CD4-positive, alpha-beta T cell treated with Interleukin-1 beta for 1 hour (primary cell): ENCODE data around the gene IGFBP5.

ENCODE experiments used
- DNase-seq, 2 donors: peaks; one replicate each; pipeline ENCODE4 v3.0.0-alpha.2; 2020 to 2022

Gene IGFBP5

GRCh38 chr2:216687111-216687510 is 8.2 kb downstream of the IGFBP5 start:
- DNase-seq, result no peak

- no peak for DNase-seq
Measured at GRCh38 chr2:216685327-216685875, 9.9 kb downstream of the IGFBP5 start.

- DNase-seq, result peak in 1 of 2 donors; percentile 56
Measured at GRCh38 chr2:216683846-216684245, 11.5 kb downstream of the IGFBP5 start.

- no peak for DNase-seq
Measured at GRCh38 chr2:216681683-216682082, 13.7 kb downstream of the IGFBP5 start.

DNA sequence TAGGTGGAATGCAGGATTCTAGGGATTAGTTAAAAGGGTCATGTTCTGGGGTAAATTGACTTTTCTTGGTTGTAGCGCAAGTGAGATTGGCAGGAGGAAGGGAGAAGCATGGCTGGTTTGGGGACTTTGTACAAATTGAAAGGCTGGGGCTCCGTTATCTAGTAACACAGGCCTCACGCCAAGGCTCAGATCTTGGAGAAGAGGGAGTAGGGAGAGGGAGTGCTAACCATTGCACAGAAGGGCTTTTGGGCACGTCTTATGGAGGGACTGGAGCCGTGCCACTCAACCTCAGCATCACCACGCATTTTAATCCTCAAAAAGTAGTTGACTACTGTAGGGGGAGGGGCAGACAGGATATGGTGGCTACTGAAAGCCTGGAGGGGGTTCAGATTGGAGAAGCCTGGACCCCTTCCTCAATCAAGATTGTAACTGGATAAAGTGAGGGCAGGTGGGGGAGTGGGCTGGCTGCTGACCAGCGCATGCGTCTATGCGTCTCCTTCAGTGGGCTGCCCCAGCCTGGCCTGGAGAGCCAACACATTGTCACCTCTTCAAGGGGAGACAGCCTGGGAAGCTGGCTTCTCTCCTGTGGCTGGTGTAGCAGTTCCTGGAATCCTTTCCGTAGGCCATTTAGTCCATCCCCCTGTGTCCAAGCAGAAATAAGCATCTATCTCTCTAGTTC is 14.3 kb downstream of the IGFBP5 start:
- no peak for DNase-seq

DNA sequence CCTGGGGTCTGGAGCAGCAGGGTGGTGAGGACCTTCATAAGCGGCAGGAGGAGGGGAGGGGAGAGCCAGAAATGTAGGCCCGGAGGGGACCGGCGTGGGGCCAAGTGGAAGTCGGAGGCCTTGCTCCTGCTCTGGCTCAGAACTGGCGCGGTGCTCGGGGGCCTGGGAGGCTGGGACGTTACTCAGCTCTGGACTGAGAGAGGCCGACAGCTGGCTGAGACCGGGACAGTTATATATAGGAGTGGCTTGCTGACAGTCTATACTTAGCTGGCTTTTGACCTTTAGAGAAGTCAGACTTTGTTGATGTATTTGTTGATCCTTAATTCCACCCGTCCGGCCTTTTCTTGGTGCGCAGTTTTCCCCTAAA is 15.7 kb downstream of the IGFBP5 start:
- DNase-seq, result no peak

- DNase-seq, result no peak
Measured at GRCh38 chr2:216678813-216679657, 16.3 kb downstream of the IGFBP5 start.

- DNase-seq, result no peak
Measured at GRCh38 chr2:216678098-216678465, 17.3 kb downstream of the IGFBP5 start.

- no peak for DNase-seq
Measured at GRCh38 chr2:216677439-216678097, 17.8 kb downstream of the IGFBP5 start.

- DNase-seq, result no peak
Measured at GRCh38 chr2:216676630-216677029, 18.7 kb downstream of the IGFBP5 start.

DNA sequence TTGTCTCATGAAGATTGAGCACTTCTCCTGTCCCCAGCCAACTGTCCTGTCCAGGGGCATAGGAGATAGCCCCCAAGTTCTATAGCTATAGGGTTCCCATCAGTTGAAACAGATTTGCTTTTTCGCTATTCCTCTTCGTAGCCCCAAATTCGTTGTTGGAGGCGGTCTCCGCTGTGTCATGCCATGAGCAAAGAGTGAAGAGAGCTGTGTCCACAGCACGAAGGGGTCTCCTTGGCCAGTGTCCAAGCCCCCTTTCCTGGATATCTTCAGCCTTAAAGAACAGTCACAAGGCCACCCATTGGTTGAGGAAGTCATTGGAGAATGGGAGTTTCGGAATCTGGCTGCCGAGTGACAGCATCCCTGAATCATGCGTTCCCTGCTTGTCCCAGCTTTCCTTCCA is 21.0 kb downstream of the IGFBP5 start:
- DNase-seq, result no peak

- DNase-seq, result no peak
Measured at GRCh38 chr2:216673609-216674008, 21.7 kb downstream of the IGFBP5 start.

- DNase-seq, result no peak
Measured at GRCh38 chr2:216673021-216673420, 22.3 kb downstream of the IGFBP5 start.

- DNase-seq, result no peak
Measured at GRCh38 chr2:216672466-216672865, 22.9 kb downstream of the IGFBP5 start.

- DNase-seq, result no peak
Measured at GRCh38 chr2:216671791-216672343, 23.5 kb downstream of the IGFBP5 start.

GRCh38 chr2:216671081-216671411 is 24.3 kb downstream of the IGFBP5 start:
- DNase-seq, result no peak

DNA sequence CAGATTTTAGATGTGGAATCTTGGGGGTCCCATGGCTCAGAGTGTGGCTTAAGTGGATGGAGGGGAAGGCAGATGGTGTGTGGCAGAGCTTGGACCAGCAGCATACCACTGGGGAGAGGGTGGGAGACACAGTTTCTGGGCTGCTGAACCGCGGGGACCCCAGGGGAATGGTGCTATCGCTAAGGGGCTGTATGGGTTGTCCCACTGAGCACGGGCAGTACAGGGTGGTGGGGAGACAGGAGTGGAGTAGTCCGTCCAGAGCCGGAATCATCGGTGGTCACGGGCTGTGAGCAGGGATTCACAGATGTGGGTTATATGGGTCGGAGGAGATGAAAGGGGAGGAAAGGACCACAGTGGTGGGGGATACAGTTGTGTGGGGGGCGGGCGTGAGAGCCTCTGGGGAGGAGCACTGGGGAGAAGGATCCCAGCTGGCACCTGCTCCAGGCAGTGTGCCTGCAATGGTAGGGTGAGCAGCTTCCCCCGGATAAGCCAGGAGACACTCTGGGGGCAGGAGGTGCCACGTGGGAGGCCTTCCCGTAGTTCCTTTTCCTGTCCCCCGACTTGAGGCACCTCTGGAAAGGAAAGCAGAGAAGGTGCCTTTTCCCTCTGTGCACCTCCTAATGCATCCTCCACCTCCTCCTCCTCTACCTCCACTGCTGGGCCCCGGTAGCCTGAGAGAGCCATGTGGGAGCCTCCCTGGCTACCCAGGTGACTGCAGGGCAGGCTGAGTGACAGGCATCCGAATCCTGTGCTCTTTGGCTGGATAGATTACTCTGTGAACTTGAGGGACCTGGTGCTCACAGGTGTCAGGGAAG is 24.9 kb downstream of the IGFBP5 start:
- DNase-seq, result no peak

DNA sequence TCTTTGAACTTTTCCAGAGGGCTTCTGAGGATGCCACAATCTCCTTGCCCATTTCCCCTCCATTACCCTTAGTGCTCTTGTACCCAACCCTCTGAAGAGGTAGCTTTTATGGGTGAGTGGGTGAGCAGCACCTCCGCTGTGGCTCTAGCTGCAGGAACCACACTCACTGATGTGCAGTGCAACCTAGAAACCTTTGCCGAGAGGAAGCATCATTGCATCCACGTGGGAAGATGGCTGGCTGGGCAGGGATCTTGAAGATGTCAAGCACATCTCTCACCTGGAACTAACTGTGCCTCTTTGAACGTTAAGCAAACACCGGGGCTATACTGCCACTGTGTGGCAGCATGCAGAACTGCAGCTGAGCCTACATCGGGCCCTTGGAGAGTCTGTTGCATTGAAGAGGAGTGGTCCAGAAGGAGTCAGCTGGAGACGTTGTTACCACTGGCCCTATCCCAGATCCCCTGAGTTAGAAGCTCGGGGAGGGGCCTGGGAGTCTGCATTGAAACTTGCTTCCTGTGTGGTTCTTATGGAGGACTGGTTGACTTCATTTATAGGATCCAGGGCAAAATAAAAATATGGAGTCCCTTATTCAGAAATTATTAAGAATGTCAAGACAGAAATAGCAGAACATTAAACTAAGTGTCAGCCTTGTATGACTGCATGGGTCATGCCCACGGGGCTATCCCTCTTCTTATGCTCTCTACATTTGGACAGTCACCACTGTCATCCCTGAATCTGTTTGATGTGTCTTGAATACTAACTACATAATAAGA is 28.7 kb downstream of the IGFBP5 start:
- DNase-seq, result peak; percentile 60 to 67

GRCh38 chr2:216665717-216666116 is 29.6 kb downstream of the IGFBP5 start:
- DNase-seq, result no peak

DNA sequence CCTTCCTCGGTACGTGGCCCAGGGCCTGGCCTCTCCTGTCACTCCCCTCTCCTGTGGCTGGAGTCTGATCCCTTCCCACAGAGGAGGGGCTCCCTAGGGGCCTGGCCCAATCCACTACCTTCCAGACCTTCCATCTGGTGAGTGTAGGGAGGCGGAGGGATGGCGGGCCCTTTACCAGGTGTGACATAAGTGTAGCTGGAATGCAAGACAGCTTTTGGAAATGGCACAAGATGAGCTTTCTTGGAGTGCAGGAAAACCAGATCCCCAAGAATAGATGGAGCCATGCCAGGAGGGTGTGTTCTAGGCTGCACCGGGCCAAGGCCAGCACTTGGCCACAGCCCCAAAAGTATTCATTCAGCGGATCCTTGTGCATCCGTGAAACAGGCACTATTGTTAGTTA is 30.1 kb downstream of the IGFBP5 start:
- DNase-seq, result no peak

DNA sequence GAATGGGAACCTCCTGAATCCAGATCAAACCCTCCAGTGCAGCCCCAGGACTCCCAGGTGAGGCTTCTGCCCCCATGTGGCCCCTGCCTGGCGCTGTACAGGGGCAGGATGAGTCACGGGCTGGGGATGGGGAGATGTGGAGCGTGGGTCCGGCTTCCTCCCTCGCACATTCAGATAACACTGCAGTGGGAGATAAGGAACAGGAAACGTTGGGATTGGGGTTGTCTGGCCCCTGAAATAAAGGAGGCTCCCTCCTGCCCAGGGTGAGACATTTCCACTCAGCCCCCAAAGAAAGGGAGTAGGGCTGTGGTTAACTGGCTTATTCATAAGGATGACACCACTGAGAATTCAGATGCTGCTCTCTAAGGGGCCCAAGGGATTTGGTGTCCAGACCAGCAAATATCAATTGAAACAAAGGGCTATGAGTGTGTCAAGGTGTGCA is 30.7 kb downstream of the IGFBP5 start:
- no peak for DNase-seq

DNA sequence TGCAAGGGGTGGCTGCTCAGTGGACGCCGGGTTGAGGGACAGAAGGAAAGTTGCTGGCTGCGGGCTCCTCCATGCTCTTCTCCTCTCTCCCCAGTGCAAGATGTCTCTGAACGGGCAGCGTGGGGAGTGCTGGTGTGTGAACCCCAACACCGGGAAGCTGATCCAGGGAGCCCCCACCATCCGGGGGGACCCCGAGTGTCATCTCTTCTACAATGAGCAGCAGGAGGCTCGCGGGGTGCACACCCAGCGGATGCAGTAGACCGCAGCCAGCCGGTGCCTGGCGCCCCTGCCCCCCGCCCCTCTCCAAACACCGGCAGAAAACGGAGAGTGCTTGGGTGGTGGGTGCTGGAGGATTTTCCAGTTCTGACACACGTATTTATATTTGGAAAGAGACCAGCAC is 31.5 kb downstream of the IGFBP5 start:
- no peak for DNase-seq
